ENCODE results near the gene HCRTR1.

Gene HCRTR1

DNA sequence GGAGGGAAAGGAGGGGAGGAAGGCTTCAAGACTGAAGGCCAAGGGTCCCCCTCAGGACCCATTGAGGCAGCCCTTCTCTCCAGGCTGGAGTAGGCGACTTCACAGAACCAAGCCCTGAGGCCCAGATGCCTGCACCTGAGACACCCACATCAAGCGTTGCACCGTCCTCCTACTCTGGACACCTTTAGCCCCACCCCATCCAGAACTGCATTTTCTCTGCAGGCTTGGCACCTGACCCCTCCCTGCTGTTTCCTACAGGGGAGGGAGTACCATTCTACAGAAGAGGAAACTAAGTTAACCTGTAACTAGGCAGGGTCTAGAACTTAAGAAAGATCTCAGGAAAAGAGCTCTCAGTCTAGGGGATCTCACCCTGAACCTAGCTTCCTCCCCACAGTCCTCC, 15.2 kb downstream of the HCRTR1 start:
- no peaks in the 10 kb centered on the region for H3K27me3 ChIP-seq (ENCODE audit: control insufficient read depth, insufficient read depth, low read length)
- H3K4me3 ChIP-seq (ENCODE audit: low read depth, low read length) = no peak overlapping the region
- no peaks in the 10 kb centered on the region for H3K9me3 ChIP-seq (ENCODE audit: control insufficient read depth, insufficient read depth, low read depth, low read length)
- no peak overlapping the region for H3K27ac ChIP-seq (ENCODE audit: low read depth, low read length)
- H3K9ac ChIP-seq (ENCODE audit: low read length) = no peak overlapping the region
- H3K36me3 ChIP-seq (ENCODE audit: control insufficient read depth, insufficient read depth, low read length) = peaks cover 56% of the 10 kb centered on the region
- H3K4me1 ChIP-seq (ENCODE audit: control insufficient read depth, insufficient read depth, low read length) = no peaks in the 10 kb centered on the region

DNA sequence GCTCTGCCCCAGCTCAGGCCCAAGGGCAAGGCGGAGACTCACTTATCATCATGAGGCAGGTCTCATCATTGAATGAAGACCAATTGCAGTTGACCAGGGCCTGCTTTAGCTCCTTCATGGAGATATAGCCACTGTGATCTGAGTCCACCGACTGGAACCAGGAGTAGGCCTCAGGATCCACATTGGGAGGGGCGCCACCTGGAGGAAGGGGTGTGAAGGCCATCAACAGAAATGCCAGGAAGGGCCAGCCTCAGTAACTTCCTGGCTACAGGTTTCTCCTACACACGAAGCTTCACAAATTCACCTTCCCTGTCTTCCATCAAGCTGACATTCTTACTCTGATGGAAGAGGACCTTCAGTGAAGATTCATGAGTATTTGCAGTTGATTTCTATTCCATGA, 15.6 kb downstream of the HCRTR1 start:
- no peak overlapping the region for H3K9ac ChIP-seq (ENCODE audit: low read length)
- peaks cover 55% of the 10 kb centered on the region for H3K36me3 ChIP-seq (ENCODE audit: control insufficient read depth, insufficient read depth, low read length)
- H3K4me1 ChIP-seq (ENCODE audit: control insufficient read depth, insufficient read depth, low read length) = no peaks in the 10 kb centered on the region
- H3K27ac ChIP-seq (ENCODE audit: low read depth, low read length) = no peak overlapping the region
- H3K4me3 ChIP-seq (ENCODE audit: low read depth, low read length) = no peak overlapping the region
- no peaks in the 10 kb centered on the region for H3K27me3 ChIP-seq (ENCODE audit: control insufficient read depth, insufficient read depth, low read length)
- no peaks in the 10 kb centered on the region for H3K9me3 ChIP-seq (ENCODE audit: control insufficient read depth, insufficient read depth, low read depth, low read length)

DNA sequence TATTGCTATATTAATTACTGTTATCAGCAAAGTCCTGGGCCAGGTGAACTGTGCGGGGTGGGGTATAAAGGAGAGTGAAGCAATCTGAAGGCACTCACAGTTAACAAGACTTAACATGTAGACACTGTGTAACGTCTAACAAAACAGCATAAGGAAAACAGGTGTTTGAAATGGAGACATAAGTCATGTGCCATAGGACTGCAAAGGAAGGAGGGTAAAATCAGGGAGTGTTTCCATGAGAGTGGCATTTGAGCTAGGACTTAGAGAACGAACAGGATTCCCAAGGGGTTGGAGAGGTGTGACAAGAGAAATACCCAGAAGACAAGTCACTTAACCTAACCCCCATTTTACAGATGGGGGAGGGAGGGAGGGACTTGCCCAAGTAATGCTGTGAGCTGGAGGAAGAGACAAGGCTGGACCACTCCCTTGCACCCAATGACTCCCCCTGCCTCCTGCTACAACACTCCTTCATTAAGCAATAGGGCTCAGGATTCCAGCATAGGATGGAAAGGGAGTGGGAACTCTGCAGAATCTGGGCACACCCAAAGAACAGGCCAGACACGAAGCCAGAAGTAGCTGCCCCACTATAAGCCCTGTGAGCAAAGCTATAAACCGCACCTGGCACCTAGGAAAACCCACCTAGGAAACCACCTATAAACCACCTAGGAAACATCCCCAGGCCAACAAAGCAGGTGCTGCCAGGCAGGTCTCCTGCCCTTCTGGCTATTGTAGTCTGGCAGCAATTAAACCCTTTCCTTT, 20.6 kb downstream of the HCRTR1 start:
- H3K27ac ChIP-seq (ENCODE audit: low read depth, low read length) = no peak overlapping the region
- H3K36me3 ChIP-seq (ENCODE audit: control insufficient read depth, insufficient read depth, low read length) = 0 out of 2 replicates have a peak, but pooled peaks cover 9% of the 10 kb centered on the region
- H3K27me3 ChIP-seq (ENCODE audit: control insufficient read depth, insufficient read depth, low read length) = no peaks in the 10 kb centered on the region
- H3K9me3 ChIP-seq (ENCODE audit: control insufficient read depth, insufficient read depth, low read depth, low read length) = no peaks in the 10 kb centered on the region
- H3K4me3 ChIP-seq (ENCODE audit: low read depth, low read length) = no peak overlapping the region
- H3K9ac ChIP-seq (ENCODE audit: low read length) = no peak overlapping the region
- peaks cover 8% of the 10 kb centered on the region; the same call in 1 of the 2 replicates for H3K4me1 ChIP-seq (ENCODE audit: control insufficient read depth, insufficient read depth, low read length)

DNA sequence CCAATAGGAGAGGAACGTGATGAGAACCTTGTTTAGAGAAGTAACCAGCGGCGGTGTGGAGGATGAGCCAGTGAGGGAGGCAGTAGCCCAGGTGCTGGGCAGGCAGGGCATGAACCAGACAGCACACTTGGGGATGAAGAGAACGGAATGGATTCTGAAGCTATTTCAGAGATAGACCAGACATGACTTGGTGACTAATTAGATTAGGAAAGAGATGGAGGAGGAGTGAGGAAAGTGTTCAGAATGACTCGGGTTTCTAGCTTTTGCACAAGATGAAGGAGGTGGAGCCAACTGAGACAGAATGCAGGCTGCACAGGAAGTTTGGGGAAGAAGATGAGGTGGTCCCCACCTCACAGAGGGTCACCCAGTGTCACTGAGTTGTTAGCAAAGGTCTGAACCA, 22.1 kb downstream of the HCRTR1 start:
- no peak overlapping the region for H3K27ac ChIP-seq (ENCODE audit: low read depth, low read length)
- H3K27me3 ChIP-seq (ENCODE audit: control insufficient read depth, insufficient read depth, low read length) = no peaks in the 10 kb centered on the region
- peaks cover 17% of the 10 kb centered on the region for H3K4me1 ChIP-seq (ENCODE audit: control insufficient read depth, insufficient read depth, low read length)
- H3K36me3 ChIP-seq (ENCODE audit: control insufficient read depth, insufficient read depth, low read length) = 0 out of 2 replicates have a peak, but pooled peaks cover 4% of the 10 kb centered on the region
- no peak overlapping the region for H3K9ac ChIP-seq (ENCODE audit: low read length)
- H3K4me3 ChIP-seq (ENCODE audit: low read depth, low read length) = no peak overlapping the region
- no peaks in the 10 kb centered on the region for H3K9me3 ChIP-seq (ENCODE audit: control insufficient read depth, insufficient read depth, low read depth, low read length)

DNA sequence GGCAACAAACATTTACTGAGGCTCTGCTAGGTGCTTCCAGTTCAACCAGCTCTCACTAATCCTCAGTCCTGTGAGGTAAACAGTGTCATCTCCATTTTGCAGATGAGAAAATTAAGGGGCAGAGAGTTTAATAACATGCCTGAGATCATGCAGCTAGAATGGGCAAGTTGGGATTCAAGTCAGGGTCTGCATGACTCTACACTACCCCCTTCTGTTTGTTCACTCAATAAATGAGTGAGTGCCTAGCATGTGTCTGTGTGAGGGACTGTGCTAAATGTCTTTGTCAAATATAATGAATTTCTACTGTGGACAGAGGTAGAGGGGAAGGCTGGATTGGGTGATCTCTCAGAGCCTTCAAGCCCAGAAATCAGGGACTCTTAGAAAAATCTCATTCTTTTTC, 22.7 kb downstream of the HCRTR1 start:
- Histone ChIP-seq H3K4me1 (ENCODE audit: control insufficient read depth, insufficient read depth, low read length) (peaks cover 17% of the 10 kb centered on the region), H3K9ac (ENCODE audit: low read length) (no peak overlapping the region), H3K36me3 (ENCODE audit: control insufficient read depth, insufficient read depth, low read length) (0 out of 2 replicates have a peak, but pooled peaks cover under 1% of the 10 kb centered on the region), H3K9me3 (ENCODE audit: control insufficient read depth, insufficient read depth, low read depth, low read length) (no peaks in the 10 kb centered on the region), H3K4me3 (ENCODE audit: low read depth, low read length) (no peak overlapping the region), H3K27ac (ENCODE audit: low read depth, low read length) (no peak overlapping the region), H3K27me3 (ENCODE audit: control insufficient read depth, insufficient read depth, low read length) (no peaks in the 10 kb centered on the region)

DNA sequence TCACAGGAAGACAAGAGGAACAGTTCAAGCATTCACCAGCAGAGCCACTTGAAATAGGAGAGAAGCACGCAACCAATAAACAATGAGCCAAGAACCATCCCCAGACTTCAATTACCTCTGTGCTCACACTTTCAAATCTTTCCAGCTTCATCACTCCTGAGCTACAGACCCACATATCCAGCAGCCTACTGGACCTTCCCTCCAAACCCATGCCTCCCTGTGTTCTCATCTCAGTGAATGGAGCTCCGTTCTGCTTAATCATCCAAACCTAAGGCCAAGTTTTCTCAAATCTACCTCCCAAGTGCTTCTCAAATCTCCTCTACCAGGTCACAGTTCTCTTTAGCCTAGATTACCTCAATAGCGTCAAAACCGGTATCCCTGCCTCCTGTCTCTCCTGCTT, 23.5 kb downstream of the HCRTR1 start:
- Histone ChIP-seq H3K4me1 (ENCODE audit: control insufficient read depth, insufficient read depth, low read length) (peaks cover 17% of the 10 kb centered on the region), H3K27me3 (ENCODE audit: control insufficient read depth, insufficient read depth, low read length) (no peaks in the 10 kb centered on the region), H3K9ac (ENCODE audit: low read length) (no peak overlapping the region), H3K4me3 (ENCODE audit: low read depth, low read length) (no peak overlapping the region), H3K9me3 (ENCODE audit: control insufficient read depth, insufficient read depth, low read depth, low read length) (no peaks in the 10 kb centered on the region), H3K27ac (ENCODE audit: low read depth, low read length) (no peak overlapping the region), H3K36me3 (ENCODE audit: control insufficient read depth, insufficient read depth, low read length) (no peaks in the 10 kb centered on the region)

DNA sequence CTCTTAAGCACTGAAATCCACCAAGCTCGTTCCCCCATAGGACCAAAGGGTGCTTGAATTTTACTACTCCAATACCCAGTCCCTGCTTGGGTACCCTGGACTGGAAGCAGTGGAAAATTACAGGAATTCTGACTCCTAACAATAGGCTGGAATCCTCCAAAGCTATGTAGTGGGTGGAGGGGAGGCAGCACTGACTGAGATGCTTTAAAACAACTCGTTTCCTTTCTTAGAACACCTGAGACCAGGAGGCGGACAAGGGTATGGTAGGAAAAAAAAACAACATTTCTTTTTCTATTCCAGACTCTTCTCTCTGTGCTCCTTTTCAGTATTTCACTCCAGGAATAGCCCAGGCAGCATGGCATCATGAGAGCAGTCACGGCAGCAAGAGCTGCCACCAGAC, 24.9 kb downstream of the HCRTR1 start:
- Histone ChIP-seq H3K4me3 (ENCODE audit: low read depth, low read length) (no peak overlapping the region), H3K4me1 (ENCODE audit: control insufficient read depth, insufficient read depth, low read length) (peaks cover 17% of the 10 kb centered on the region), H3K27me3 (ENCODE audit: control insufficient read depth, insufficient read depth, low read length) (no peaks in the 10 kb centered on the region), H3K9me3 (ENCODE audit: control insufficient read depth, insufficient read depth, low read depth, low read length) (no peaks in the 10 kb centered on the region), H3K9ac (ENCODE audit: low read length) (no peak overlapping the region), H3K27ac (ENCODE audit: low read depth, low read length) (no peak overlapping the region), H3K36me3 (ENCODE audit: control insufficient read depth, insufficient read depth, low read length) (no peaks in the 10 kb centered on the region)

DNA sequence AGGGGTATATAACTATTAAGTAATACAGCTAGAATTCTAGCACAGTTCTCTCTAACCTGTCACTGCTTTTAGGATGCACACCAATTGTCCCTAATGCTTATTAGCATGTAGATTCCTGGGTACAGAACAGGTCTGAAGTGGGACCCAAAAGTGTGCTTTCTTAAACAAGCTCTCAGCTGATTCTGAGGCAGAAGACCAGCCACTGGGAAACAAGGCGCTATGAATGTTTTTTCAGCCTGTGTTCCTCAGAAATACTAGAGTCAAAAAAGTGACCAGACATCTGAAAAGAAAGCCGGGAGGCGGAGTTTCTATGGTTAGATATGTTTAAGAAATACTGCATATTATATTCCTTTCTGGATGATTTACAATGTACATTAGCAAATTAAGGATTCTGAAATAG, 25.4 kb downstream of the HCRTR1 start:
- H3K9ac ChIP-seq (ENCODE audit: low read length) = no peak overlapping the region
- H3K4me1 ChIP-seq (ENCODE audit: control insufficient read depth, insufficient read depth, low read length) = peaks cover 17% of the 10 kb centered on the region
- H3K9me3 ChIP-seq (ENCODE audit: control insufficient read depth, insufficient read depth, low read depth, low read length) = no peaks in the 10 kb centered on the region
- no peaks in the 10 kb centered on the region for H3K36me3 ChIP-seq (ENCODE audit: control insufficient read depth, insufficient read depth, low read length)
- H3K27me3 ChIP-seq (ENCODE audit: control insufficient read depth, insufficient read depth, low read length) = no peaks in the 10 kb centered on the region
- H3K27ac ChIP-seq (ENCODE audit: low read depth, low read length) = no peak overlapping the region
- no peak overlapping the region for H3K4me3 ChIP-seq (ENCODE audit: low read depth, low read length)

DNA sequence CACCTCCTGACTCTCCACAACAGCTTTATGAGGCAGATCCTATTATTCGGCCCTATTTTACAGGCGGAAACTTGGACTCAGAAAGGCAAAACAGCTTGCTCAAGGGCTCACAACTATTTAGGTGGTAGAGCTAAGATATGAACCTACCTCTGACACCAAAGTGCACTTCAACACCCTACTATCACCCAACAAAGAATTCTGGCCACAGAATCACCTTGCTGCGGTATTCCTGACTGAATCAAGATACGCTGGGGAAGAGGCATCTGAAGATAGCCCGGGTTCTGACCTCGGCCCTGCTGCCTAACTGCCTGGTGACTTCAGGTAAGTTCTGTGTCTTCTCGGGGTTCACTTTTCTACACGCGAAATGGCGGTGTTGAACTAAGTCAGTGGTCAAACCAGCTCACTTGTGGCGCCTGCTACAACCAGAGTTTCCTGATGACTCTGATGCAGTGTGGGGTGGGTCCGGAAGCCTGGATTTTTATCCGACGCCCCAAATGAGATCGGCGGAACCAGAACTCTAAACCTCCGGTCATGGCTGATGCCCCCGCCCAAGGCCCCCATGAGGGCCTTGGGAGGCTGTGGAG, 26.6 kb downstream of the HCRTR1 start:
- no peaks in the 10 kb centered on the region for H3K27me3 ChIP-seq (ENCODE audit: control insufficient read depth, insufficient read depth, low read length)
- H3K9me3 ChIP-seq (ENCODE audit: control insufficient read depth, insufficient read depth, low read depth, low read length) = no peaks in the 10 kb centered on the region
- peaks cover 17% of the 10 kb centered on the region for H3K4me1 ChIP-seq (ENCODE audit: control insufficient read depth, insufficient read depth, low read length)
- peak overlapping the region; percentile 98 for H3K9ac ChIP-seq (ENCODE audit: low read length)
- H3K4me3 ChIP-seq (ENCODE audit: low read depth, low read length) = peak overlapping the region; percentile 98
- H3K27ac ChIP-seq (ENCODE audit: low read depth, low read length) = peak overlapping the region; percentile 97
- H3K36me3 ChIP-seq (ENCODE audit: control insufficient read depth, insufficient read depth, low read length) = no peaks in the 10 kb centered on the region

DNA sequence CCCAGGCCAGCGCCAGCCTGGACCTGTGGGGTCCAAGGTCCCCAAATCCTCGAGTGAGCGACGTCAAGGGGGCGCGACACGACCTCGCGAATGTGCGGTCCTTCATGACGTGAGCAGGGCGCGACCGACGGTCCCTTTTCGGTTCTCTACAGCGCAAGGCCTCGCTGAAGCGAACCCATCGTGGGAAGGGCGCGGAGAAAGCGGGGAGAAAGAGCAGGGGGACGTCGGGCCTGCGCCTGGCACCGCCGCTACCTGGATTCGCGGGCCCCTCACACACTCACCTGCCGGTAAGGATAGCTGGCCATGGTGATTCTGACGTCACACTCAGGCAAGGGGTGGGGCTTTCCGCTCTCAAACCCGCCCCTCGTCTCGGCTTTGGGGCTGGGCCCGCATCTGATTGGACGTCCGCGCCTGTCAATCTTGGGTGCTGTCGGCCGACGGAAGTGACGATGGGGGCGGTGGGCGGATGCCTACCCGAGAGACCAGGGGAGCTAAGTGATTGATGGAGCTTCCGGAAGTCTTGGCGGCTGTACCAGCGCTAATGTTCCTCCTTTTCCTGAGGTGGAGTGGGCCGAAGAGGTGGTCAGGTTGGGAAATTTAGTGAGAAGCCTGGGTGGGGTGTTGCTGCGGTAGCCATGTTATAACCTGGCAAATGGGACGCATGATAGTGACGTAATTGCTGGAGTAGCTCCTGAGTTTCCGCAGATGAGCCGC, 27.2 kb downstream of the HCRTR1 start, which contains the start of gene PEF1:
Gene PEF1, minus strand, starts transcription at position 317 of the 714 bp plus-strand sequence. Its CDS starts 12 bp downstream, at position 305.
- no peaks in the 10 kb centered on the region for H3K9me3 ChIP-seq (ENCODE audit: control insufficient read depth, insufficient read depth, low read depth, low read length)
- peak within 1 kb of the TSS; percentile 97 for H3K27ac ChIP-seq (ENCODE audit: low read depth, low read length)
- peaks cover 17% of the 10 kb centered on the region for H3K4me1 ChIP-seq (ENCODE audit: control insufficient read depth, insufficient read depth, low read length)
- H3K9ac ChIP-seq (ENCODE audit: low read length) = peak within 1 kb of the TSS; percentile 98
- no peaks in the 10 kb centered on the region for H3K36me3 ChIP-seq (ENCODE audit: control insufficient read depth, insufficient read depth, low read length)
- no peaks in the 10 kb centered on the region for H3K27me3 ChIP-seq (ENCODE audit: control insufficient read depth, insufficient read depth, low read length)
- H3K4me3 ChIP-seq (ENCODE audit: low read depth, low read length) = peak within 1 kb of the TSS; percentile 98

DNA sequence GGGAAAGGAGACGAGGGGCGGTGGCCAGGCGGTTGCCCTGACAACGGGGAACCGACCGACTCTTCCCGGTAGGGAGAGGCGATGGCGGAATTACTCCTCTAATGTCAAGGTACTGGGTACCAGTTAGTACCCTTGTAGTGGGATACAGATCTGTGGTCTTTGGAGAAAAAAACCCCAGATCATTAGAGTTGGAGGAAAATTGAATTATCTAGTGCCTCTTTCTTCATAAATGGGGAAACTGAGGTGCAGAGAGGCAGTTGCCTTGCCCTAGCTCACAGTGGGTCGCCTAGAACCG, 27.7 kb downstream of the HCRTR1 start:
- Histone ChIP-seq H3K9me3 (ENCODE audit: control insufficient read depth, insufficient read depth, low read depth, low read length) (no peaks in the 10 kb centered on the region), H3K27ac (ENCODE audit: low read depth, low read length) (peak overlapping the region; percentile 97), H3K4me1 (ENCODE audit: control insufficient read depth, insufficient read depth, low read length) (peaks cover 17% of the 10 kb centered on the region), H3K27me3 (ENCODE audit: control insufficient read depth, insufficient read depth, low read length) (no peaks in the 10 kb centered on the region), H3K36me3 (ENCODE audit: control insufficient read depth, insufficient read depth, low read length) (no peaks in the 10 kb centered on the region), H3K4me3 (ENCODE audit: low read depth, low read length) (peak overlapping the region; percentile 98), H3K9ac (ENCODE audit: low read length) (peak overlapping the region; percentile 98)
